K562 treated with DMSO at 1 percent for 4 hours (cell line): ENCODE results near the gene CAPN13. TPM values are rescaled to one million over a fixed set of nuclear protein-coding genes. Genes with fewer than 3 reads are reported as not detected.

Source experiments
- total RNA-seq: library from RNA; unstranded; fragments of 300-600 nt; gene quantifications from 2 replicates; pipeline ENCODE4 v1.2.3, GENCODE V29; 2022; ENCODE audit not compliant: insufficient read depth

Gene CAPN13, protein sequence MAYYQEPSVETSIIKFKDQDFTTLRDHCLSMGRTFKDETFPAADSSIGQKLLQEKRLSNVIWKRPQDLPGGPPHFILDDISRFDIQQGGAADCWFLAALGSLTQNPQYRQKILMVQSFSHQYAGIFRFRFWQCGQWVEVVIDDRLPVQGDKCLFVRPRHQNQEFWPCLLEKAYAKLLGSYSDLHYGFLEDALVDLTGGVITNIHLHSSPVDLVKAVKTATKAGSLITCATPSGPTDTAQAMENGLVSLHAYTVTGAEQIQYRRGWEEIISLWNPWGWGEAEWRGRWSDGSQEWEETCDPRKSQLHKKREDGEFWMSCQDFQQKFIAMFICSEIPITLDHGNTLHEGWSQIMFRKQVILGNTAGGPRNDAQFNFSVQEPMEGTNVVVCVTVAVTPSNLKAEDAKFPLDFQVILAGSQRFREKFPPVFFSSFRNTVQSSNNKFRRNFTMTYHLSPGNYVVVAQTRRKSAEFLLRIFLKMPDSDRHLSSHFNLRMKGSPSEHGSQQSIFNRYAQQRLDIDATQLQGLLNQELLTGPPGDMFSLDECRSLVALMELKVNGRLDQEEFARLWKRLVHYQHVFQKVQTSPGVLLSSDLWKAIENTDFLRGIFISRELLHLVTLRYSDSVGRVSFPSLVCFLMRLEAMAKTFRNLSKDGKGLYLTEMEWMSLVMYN
- not detected in 2 replicates for total RNA-seq

GRCh38 chr2:30807249-30807648 lies at the start of gene CAPN13:
CAPN13 (minus strand) TSS chr2:30807446; CDS start chr2:30787325, 20,121 bp downstream.

